Measurements from ENCODE around the gene ATXN1.

ATXN1 gene

GRCh38 chr6:16722630-16723029 lies 38.6 kb downstream of the ATXN1 start:
- no peak for DNase-seq (ENCODE audit: extremely low read depth, low read depth)
- TF ChIP-seq, protein P1, sequence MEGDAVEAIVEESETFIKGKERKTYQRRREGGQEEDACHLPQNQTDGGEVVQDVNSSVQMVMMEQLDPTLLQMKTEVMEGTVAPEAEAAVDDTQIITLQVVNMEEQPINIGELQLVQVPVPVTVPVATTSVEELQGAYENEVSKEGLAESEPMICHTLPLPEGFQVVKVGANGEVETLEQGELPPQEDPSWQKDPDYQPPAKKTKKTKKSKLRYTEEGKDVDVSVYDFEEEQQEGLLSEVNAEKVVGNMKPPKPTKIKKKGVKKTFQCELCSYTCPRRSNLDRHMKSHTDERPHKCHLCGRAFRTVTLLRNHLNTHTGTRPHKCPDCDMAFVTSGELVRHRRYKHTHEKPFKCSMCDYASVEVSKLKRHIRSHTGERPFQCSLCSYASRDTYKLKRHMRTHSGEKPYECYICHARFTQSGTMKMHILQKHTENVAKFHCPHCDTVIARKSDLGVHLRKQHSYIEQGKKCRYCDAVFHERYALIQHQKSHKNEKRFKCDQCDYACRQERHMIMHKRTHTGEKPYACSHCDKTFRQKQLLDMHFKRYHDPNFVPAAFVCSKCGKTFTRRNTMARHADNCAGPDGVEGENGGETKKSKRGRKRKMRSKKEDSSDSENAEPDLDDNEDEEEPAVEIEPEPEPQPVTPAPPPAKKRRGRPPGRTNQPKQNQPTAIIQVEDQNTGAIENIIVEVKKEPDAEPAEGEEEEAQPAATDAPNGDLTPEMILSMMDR (IDR thresholded peaks at IDR 0.05; ENCODE audit: low read depth, low read length, missing control alignments): no peak
- no peak overlapping the region for H3K4me3 ChIP-seq (replicated peaks; ENCODE audit: low read depth, low read length)

- DNase-seq (ENCODE audit: extremely low read depth, low read depth): no peak
- TF ChIP-seq, protein P1 (IDR thresholded peaks at IDR 0.05; ENCODE audit: low read depth, low read length, missing control alignments): no peak
- no peak overlapping the region for H3K4me3 ChIP-seq (replicated peaks; ENCODE audit: low read depth, low read length)
These were observed 39.3 kb downstream of the ATXN1 start for GRCh38 chr6:16721977-16722376.

- TF ChIP-seq, protein P1 (IDR thresholded peaks at IDR 0.05; ENCODE audit: low read depth, low read length, missing control alignments): no peak
- no peak overlapping the region for H3K4me3 ChIP-seq (replicated peaks; ENCODE audit: low read depth, low read length)
- no peak for DNase-seq (ENCODE audit: extremely low read depth, low read depth)
These were observed 40.4 kb downstream of the ATXN1 start for GRCh38 chr6:16720861-16721260.

- no peak overlapping the region for H3K4me3 ChIP-seq (replicated peaks; ENCODE audit: low read depth, low read length)
- TF ChIP-seq, protein P1 (IDR thresholded peaks at IDR 0.05; ENCODE audit: low read depth, low read length, missing control alignments): no peak
- no peak for DNase-seq (ENCODE audit: extremely low read depth, low read depth)
These were observed 41.8 kb downstream of the ATXN1 start for GRCh38 chr6:16719488-16719887.

DNA sequence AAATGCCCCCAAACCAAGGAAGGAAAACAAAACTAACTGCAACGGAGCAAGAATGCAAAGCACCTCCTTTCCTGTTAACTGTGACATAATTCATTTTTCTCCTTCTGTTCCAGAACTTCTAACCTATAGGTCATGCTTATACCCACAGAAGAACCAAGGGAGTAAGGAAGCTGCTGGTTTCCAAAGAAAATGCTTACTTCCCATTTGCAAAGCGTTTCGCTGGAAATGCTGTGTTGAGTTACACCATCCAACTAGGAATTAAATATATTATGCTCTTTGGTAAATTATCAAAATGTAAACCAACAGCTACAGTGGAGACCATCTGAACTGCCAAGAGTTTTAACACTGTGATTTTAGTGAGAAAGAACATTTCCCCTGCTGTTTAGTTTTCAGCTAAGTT lies 42.9 kb downstream of the ATXN1 start:
- TF ChIP-seq, protein P1 (IDR thresholded peaks at IDR 0.05; ENCODE audit: low read depth, low read length, missing control alignments): no peak
- no peak overlapping the region for H3K4me3 ChIP-seq (replicated peaks; ENCODE audit: low read depth, low read length)

GRCh38 chr6:16717275-16717942 lies 43.9 kb downstream of the ATXN1 start:
- H3K4me3 ChIP-seq (replicated peaks; ENCODE audit: low read depth, low read length): no peak overlapping the region
- DNase-seq (ENCODE audit: extremely low read depth, low read depth): no peak
- TF ChIP-seq, protein P1 (IDR thresholded peaks at IDR 0.05; ENCODE audit: low read depth, low read length, missing control alignments): no peak

More for the DNA sequence above, 42.9 kb downstream of the ATXN1 start:
- no peak for DNase-seq (ENCODE audit: extremely low read depth, low read depth)

Data from HFF-Myc (cell line).